HepG2 (cell line): Measurements from ENCODE around the gene HLF. TPM values are rescaled to one million over a fixed set of nuclear protein-coding genes. Genes with fewer than 3 reads are reported as not detected.

ENCODE experiments used
- BHLHE40 ChIP-seq: IDR thresholded peaks from 2 replicates; pipeline ENCODE4 v1.6.1; 2011; ENCODE audit warnings: low read length, improper control_type of control experiment
- CHCHD3 ChIP-seq: sonication (generic); formaldehyde crosslinking; IDR thresholded peaks from 2 replicates; pipeline ENCODE4 v1.8.0; 2022; ENCODE audit warnings: mild to moderate bottlenecking, missing genetic modification reagents, moderate library complexity
- CREB1 ChIP-seq, 2 experiments: fragments of 450-650 bp in 1 of 2; IDR thresholded peaks; 2 replicates each; pipeline ENCODE4 v1.6.1; 2016 to 2017; ENCODE audit warnings: control low read depth in 1 of 2, mild to moderate bottlenecking in 1 of 2, missing compliant biosample characterization in 1 of 2, missing genetic modification characterization in 1 of 2
- EP300 ChIP-seq, 3 experiments: sonication (generic) in 1 of 3; formaldehyde crosslinking in 1 of 3; IDR thresholded peaks; 2 replicates each; pipeline versions ENCODE4 v1.5.1 to v1.6.1; 2011 to 2020; ENCODE audit warnings: low read depth in 2 of 3, low read length in 2 of 3, borderline replicate concordance in 1 of 3, improper control_type of control experiment in 1 of 3, mild to moderate bottlenecking in 1 of 3, missing genetic modification reagents in 1 of 3, moderate library complexity in 1 of 3
- HNRNPH1 ChIP-seq: fragments of 200-400 bp; formaldehyde crosslinking; optimal IDR thresholded peaks from 2 replicates; pipeline ENCODE3; 2017; ENCODE audit warnings: mild to moderate bottlenecking, low read depth, low read length
- ISX ChIP-seq: sonication (generic); formaldehyde crosslinking; conservative IDR thresholded peaks from 2 replicates; pipeline ENCODE4 v1.5.0; 2020; ENCODE audit warnings: missing genetic modification reagents
- JUND ChIP-seq: sonication (generic); formaldehyde crosslinking; IDR thresholded peaks from 2 replicates; pipeline ENCODE4 v1.8.0; 2022; ENCODE audit warnings: mild to moderate bottlenecking, missing genetic modification reagents
- KAT8 ChIP-seq: IDR thresholded peaks from 2 replicates; pipeline ENCODE4 v1.6.1; 2016; ENCODE audit warnings: missing genetic modification reagents, missing compliant biosample characterization
- KDM3A ChIP-seq: IDR thresholded peaks from 2 replicates; pipeline ENCODE4 v1.6.1; 2018; ENCODE audit warnings: low read depth, missing compliant biosample characterization
- LCORL ChIP-seq, 2 experiments: fragments of 450-650 bp in 1 of 2; sonication (generic) in 1 of 2; formaldehyde crosslinking in 1 of 2; IDR thresholded peaks; 2 replicates each; pipeline versions ENCODE4 v1.5.0 to v1.6.1; 2017 to 2020; ENCODE audit warnings: antibody characterized with exemption in 1 of 2, missing genetic modification reagents in 1 of 2
- MAFF ChIP-seq: IDR thresholded peaks from 2 replicates; pipeline ENCODE4 v1.6.1; 2011; ENCODE audit warnings: low read depth, low read length, improper control_type of control experiment
- MIER2 ChIP-seq: IDR thresholded peaks from 2 replicates; pipeline ENCODE4 v1.6.1; 2016; ENCODE audit warnings: missing biosample characterization, missing genetic modification reagents
- MIXL1 ChIP-seq: IDR thresholded peaks from 2 replicates; pipeline ENCODE4 v1.6.1; 2016
- NR2F2 ChIP-seq: IDR thresholded peaks from 2 replicates; pipeline ENCODE4 v1.6.1; 2012; ENCODE audit warnings: low read depth, inconsistent platforms, borderline replicate concordance
- PHF21A ChIP-seq: sonication (generic); formaldehyde crosslinking; IDR thresholded peaks from 2 replicates; pipeline ENCODE4 v1.5.0; 2020; ENCODE audit warnings: mild to moderate bottlenecking, missing genetic modification reagents
- POLR2A ChIP-seq, 2 experiments: IDR thresholded peaks; 2 replicates each; pipeline ENCODE4 v1.6.1; 2011; ENCODE audit warnings: low read depth in 2 of 2, low read length in 2 of 2, mild to moderate bottlenecking in 1 of 2, moderate library complexity in 1 of 2; ENCODE audit not compliant: insufficient read depth in 1 of 2
- RAD21 ChIP-seq: fragments of 450-650 bp; formaldehyde crosslinking; IDR thresholded peaks from 2 replicates; pipeline ENCODE4 v1.5.0; 2020; ENCODE audit warnings: mild to moderate bottlenecking
- RCOR2 ChIP-seq: IDR thresholded peaks from 2 replicates; pipeline ENCODE4 v1.6.1; 2016; ENCODE audit warnings: missing biosample characterization, missing genetic modification reagents
- SMC3 ChIP-seq: IDR thresholded peaks from 2 replicates; pipeline ENCODE4 v1.6.1; 2011; ENCODE audit warnings: low read length, improper control_type of control experiment
- SOX13 ChIP-seq, 3 experiments: fragments of 450-650 bp in 1 of 3; sonication (generic) in 1 of 3; formaldehyde crosslinking in 1 of 3; IDR thresholded peaks in 2 of 3; conservative IDR thresholded peaks in 1 of 3; 2 replicates each; pipeline versions ENCODE4 v1.5.0 to v1.6.1; 2016 to 2020; ENCODE audit warnings: antibody characterized with exemption in 1 of 3, mild to moderate bottlenecking in 1 of 3, missing compliant biosample characterization in 1 of 3, missing genetic modification reagents in 1 of 3, moderate library complexity in 1 of 3
- TAF1 ChIP-seq: sonication (generic); formaldehyde crosslinking; IDR thresholded peaks from 2 replicates; pipeline ENCODE4 v1.4.0; 2020; ENCODE audit warnings: missing genetic modification reagents
- ZBTB7B ChIP-seq: sonication (generic); formaldehyde crosslinking; IDR thresholded peaks from 2 replicates; pipeline ENCODE4 v1.4.0; 2020; ENCODE audit warnings: missing genetic modification reagents
- ZNF430 ChIP-seq: sonication (generic); formaldehyde crosslinking; IDR thresholded peaks from 2 replicates; pipeline ENCODE4 v1.9.0; 2021; ENCODE audit warnings: mild to moderate bottlenecking, missing genetic modification reagents
- ZNF558 ChIP-seq: sonication (generic); formaldehyde crosslinking; IDR thresholded peaks from 2 replicates; pipeline ENCODE4 v1.9.0; 2022; ENCODE audit warnings: mild to moderate bottlenecking, missing genetic modification reagents, borderline replicate concordance
- ZNF792 ChIP-seq: IDR thresholded peaks from 2 replicates; pipeline ENCODE4 v1.6.1; 2016
- polyA plus RNA-seq, 8 experiments: library from polyadenylated mRNA; depleted of rRNA in 3 of 8; stranded (reverse) in 7 of 8; unstranded in 1 of 8; fragments of >200 nt; fragmentation: Illumina TruSeq in 4 of 8; extraction: Trizol in 4 of 8; gene quantifications; 2 replicates each; pipeline versions ENCODE4 v1.2.1 to v1.2.3, GENCODE V29; 2011 to 2016; ENCODE audit warnings: low read depth in 4 of 8, missing spikeins in 1 of 8, mixed read lengths in 1 of 8; ENCODE audit not compliant: insufficient read depth in 1 of 8
- total RNA-seq, 5 experiments: library from RNA; depleted of rRNA; stranded (reverse); fragments of >200 nt; fragmentation: Illumina TruSeq; extraction: Trizol; gene quantifications; 2 replicates each; pipeline ENCODE4 v1.2.3, GENCODE V29; 2016; ENCODE audit warnings: low read depth in 1 of 5
- TF ChIP-seq, protein P1 (sequence below): sonication (generic); formaldehyde crosslinking; conservative IDR thresholded peaks from 2 replicates; pipeline ENCODE4 v1.4.0; 2020; ENCODE audit warnings: mild to moderate bottlenecking, missing genetic modification reagents, moderate library complexity
- TF ChIP-seq, protein P2 (sequence below): sonication (generic); formaldehyde crosslinking; conservative IDR thresholded peaks from 2 replicates; pipeline ENCODE4 v1.4.0; 2020; ENCODE audit warnings: missing genetic modification reagents

HLF gene
- total and polyA plus RNA-seq, 2 of the 13 experiments (the other 11 are each of a cell fraction or from before 2014, with no cell fraction given), result 202 to 346 TPM

DNA sequence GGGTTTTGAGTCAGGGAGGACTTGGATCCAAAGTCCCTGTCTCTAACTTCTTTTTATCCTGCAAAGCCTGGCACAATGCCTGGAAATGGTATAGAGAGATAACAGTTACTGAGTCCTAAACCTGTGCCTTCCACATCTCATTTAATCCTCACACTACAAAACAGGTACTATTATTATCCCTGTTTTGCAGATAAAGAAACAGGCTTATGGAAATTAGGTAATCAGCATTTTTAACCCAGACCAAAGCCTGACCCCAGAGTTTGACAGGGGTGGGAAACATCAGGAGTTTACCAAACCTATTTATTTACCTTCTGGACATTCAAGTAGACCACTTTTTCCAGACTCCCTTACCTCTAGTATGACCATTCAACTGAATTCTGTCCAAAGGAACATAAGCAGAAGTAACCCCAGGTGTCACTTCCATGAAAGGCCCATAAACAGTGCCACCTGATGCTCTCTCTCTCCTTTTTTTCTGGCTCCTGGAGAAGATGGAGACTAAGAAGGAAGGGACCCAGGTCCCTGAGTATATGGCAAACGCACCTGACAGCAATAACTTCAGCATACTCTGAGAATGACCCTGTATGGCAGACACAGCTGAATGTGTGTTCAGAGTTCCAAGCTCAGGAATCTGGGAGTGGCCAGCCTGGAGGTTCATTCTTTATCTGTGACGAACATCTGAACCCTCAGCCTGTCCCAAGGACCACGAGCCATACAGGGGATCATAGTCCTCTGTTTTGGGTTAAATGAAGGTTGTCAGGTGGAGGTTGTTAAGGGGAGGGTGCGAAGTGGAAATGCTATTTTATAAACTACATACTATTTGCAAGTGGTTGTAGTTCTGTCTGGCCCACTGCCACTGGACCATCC lies 62.7 kb downstream of the HLF start (continued):
- peak; percentile 7; the same call in 1 of the 2 replicates for TF ChIP-seq SMC3
- no peak for TF ChIP-seq HNRNPH1
- no peak for TF ChIP-seq RAD21
- no peak for TF ChIP-seq JUND (CRISPR knock-in tag)
- peak in 1 of 2 experiments; percentile 36; a peak in 1 of 4 replicates for TF ChIP-seq EP300 (IDR thresholded peaks at IDR 0.05; ENCODE audit: low read depth in 2 of 2, low read length in 2 of 2)
- TF ChIP-seq EP300 (CRISPR knock-in tag; IDR thresholded peaks at IDR 0.05; ENCODE audit: borderline replicate concordance), result no peak
- TF ChIP-seq ZNF558 (CRISPR knock-in tag), result peak; percentile 3; the same call in 1 of the 2 replicates
- no peak for TF ChIP-seq TAF1 (CRISPR knock-in tag)
- 0 out of 2 replicates have a peak, but pooled peaks have one; percentile 18 for TF ChIP-seq RCOR2 (CRISPR knock-in tag)
- TF ChIP-seq SOX13 (IDR thresholded peaks at IDR 0.05), result no peak
- peak in 1 of 2 experiments; percentile 47; a peak in 3 of 4 replicates for TF ChIP-seq SOX13 (CRISPR knock-in tag; conservative IDR thresholded peaks at IDR 0.05 in 1 of 2, IDR thresholded peaks at IDR 0.05 in 1 of 2)
- TF ChIP-seq, protein P1, sequence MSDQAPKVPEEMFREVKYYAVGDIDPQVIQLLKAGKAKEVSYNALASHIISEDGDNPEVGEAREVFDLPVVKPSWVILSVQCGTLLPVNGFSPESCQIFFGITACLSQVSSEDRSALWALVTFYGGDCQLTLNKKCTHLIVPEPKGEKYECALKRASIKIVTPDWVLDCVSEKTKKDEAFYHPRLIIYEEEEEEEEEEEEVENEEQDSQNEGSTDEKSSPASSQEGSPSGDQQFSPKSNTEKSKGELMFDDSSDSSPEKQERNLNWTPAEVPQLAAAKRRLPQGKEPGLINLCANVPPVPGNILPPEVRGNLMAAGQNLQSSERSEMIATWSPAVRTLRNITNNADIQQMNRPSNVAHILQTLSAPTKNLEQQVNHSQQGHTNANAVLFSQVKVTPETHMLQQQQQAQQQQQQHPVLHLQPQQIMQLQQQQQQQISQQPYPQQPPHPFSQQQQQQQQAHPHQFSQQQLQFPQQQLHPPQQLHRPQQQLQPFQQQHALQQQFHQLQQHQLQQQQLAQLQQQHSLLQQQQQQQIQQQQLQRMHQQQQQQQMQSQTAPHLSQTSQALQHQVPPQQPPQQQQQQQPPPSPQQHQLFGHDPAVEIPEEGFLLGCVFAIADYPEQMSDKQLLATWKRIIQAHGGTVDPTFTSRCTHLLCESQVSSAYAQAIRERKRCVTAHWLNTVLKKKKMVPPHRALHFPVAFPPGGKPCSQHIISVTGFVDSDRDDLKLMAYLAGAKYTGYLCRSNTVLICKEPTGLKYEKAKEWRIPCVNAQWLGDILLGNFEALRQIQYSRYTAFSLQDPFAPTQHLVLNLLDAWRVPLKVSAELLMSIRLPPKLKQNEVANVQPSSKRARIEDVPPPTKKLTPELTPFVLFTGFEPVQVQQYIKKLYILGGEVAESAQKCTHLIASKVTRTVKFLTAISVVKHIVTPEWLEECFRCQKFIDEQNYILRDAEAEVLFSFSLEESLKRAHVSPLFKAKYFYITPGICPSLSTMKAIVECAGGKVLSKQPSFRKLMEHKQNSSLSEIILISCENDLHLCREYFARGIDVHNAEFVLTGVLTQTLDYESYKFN (CRISPR knock-in tag), result peak; percentile 40; the same call in 1 of the 2 replicates
- TF ChIP-seq POLR2A (IDR thresholded peaks at IDR 0.05; ENCODE audit: insufficient read depth in 1 of 2, low read depth in 2 of 2, low read length in 2 of 2), result peak; percentile 18 to 27; a peak in 1 of 4 replicates
- TF ChIP-seq NR2F2, result no peak
- peak; percentile 30; the same call in 1 of the 2 replicates for TF ChIP-seq PHF21A
- no peak for TF ChIP-seq LCORL (IDR thresholded peaks at IDR 0.05)
- peak; percentile 71 for TF ChIP-seq LCORL (CRISPR knock-in tag; IDR thresholded peaks at IDR 0.05)
- no peak for TF ChIP-seq CHCHD3 (CRISPR knock-in tag)
- TF ChIP-seq ZNF430, result no peak
- TF ChIP-seq MIXL1, result peak; percentile 50; the same call in 1 of the 2 replicates
- peak; percentile 39 for TF ChIP-seq MAFF
- 0 out of 2 replicates have a peak, but pooled peaks have one; percentile 15 for TF ChIP-seq KDM3A (CRISPR knock-in tag)
- TF ChIP-seq, protein P2, sequence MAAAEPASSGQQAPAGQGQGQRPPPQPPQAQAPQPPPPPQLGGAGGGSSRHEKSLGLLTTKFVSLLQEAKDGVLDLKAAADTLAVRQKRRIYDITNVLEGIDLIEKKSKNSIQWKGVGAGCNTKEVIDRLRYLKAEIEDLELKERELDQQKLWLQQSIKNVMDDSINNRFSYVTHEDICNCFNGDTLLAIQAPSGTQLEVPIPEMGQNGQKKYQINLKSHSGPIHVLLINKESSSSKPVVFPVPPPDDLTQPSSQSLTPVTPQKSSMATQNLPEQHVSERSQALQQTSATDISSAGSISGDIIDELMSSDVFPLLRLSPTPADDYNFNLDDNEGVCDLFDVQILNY (CRISPR knock-in tag), result no peak
- peak; percentile 51 for TF ChIP-seq CREB1 (IDR thresholded peaks at IDR 0.05)
- peak; percentile 59 for TF ChIP-seq CREB1 (CRISPR knock-in tag; IDR thresholded peaks at IDR 0.05)
- TF ChIP-seq ISX, result no peak
- 0 out of 2 replicates have a peak, but pooled peaks have one; percentile 10 for TF ChIP-seq BHLHE40
- peak; percentile 27; the same call in 1 of the 2 replicates for TF ChIP-seq KAT8
- TF ChIP-seq ZBTB7B, result 0 out of 2 replicates have a peak, but pooled peaks have one; percentile 22
- no peak for TF ChIP-seq ZNF792 (CRISPR knock-in tag)
- TF ChIP-seq MIER2 (CRISPR knock-in tag), result no peak
